Panc1 (cell line): ENCODE measurements around the gene IL3RA. TPM values are rescaled to one million over a fixed set of nuclear protein-coding genes. Genes with fewer than 3 reads are reported as not detected.

Experiments used
- ATAC-seq: fragments of 200-7000 bp; cut with Tn5 transposase; 2 replicates; pipeline ENCODE4 v1.9.1; 2020; ENCODE audit warnings: mild to moderate bottlenecking, moderate library complexity
- BruUV-seq: library from RNA; stranded (reverse); fragments of 400-500 nt; replicated peaks from 2 replicates; lab custom pipeline; 2021; lab: Mats Ljungman, UMichigan
- CTCF ChIA-PET: fragments of 300-600 bp; sonication (Branson Sonifier 250); formaldehyde crosslinking; loops from one replicate; lab custom pipeline; 2022; ENCODE audit warnings: antibody characterized with exemption; lab: Charles Lee
- POLR2A ChIA-PET: fragments of 300-600 bp; sonication (Branson Sonifier 250); formaldehyde crosslinking; loops from one replicate; lab custom pipeline; 2022; ENCODE audit warnings: antibody characterized with exemption; lab: Charles Lee
- DNase-seq: peaks from one replicate; pipeline ENCODE4 v3.0.0-alpha.2; 2010; ENCODE audit warnings: low read depth, low spot score
- H3K27ac ChIP-seq: 2 replicates; pipeline ENCODE4 v1.5.1; 2011; ENCODE audit warnings: mild to moderate bottlenecking, low read length, inconsistent platforms
- H3K27me3 ChIP-seq: fragments of 200-500 bp; sonication (Bioruptor generic); 2 replicates; pipeline ENCODE4 v1.6.0; 2014; ENCODE audit warnings: low read length, inconsistent platforms; ENCODE audit not compliant: control insufficient read depth, insufficient read depth
- H3K36me3 ChIP-seq: fragments of 200-500 bp; sonication (Bioruptor generic); 2 replicates; pipeline ENCODE4 v1.5.1; 2014; ENCODE audit warnings: inconsistent platforms, mild to moderate bottlenecking, low read length, moderate library complexity; ENCODE audit not compliant: control insufficient read depth, insufficient read depth
- H3K4me1 ChIP-seq: 2 replicates; pipeline ENCODE4 v1.5.1; 2011; ENCODE audit warnings: inconsistent platforms, mild to moderate bottlenecking, low read length, moderate library complexity; ENCODE audit not compliant: control insufficient read depth, insufficient read depth
- H3K4me3 ChIP-seq, 2 experiments: 2 replicates each; pipeline ENCODE4 v1.5.1; 2011 to 2012; ENCODE audit warnings: low read depth in 2 of 2, low read length in 2 of 2, mild to moderate bottlenecking in 2 of 2, inconsistent platforms in 1 of 2, moderate library complexity in 1 of 2
- H3K9me3 ChIP-seq: fragments of 200-500 bp; sonication (Bioruptor generic); 2 replicates; pipeline ENCODE4 v1.5.1; 2014; ENCODE audit warnings: low read depth, mild to moderate bottlenecking, inconsistent platforms, low read length, moderate library complexity; ENCODE audit not compliant: control insufficient read depth, insufficient read depth
- CTCF ChIP-seq: fragments of 450-650 bp; IDR thresholded peaks from 2 replicates; pipeline ENCODE4 v1.5.1; 2017; ENCODE audit warnings: mild to moderate bottlenecking
- POLR2AphosphoS5 ChIP-seq: IDR thresholded peaks from 2 replicates; pipeline ENCODE4 v1.6.1; 2012; ENCODE audit warnings: mild to moderate bottlenecking, low read depth, low read length, moderate library complexity
- REST ChIP-seq, 2 experiments: IDR thresholded peaks; 2 replicates each; pipeline ENCODE4 v1.6.1; 2011 to 2012; ENCODE audit warnings: low read depth in 2 of 2, control low read depth in 1 of 2, low read length in 1 of 2, mild to moderate bottlenecking in 1 of 2, moderate library complexity in 1 of 2; ENCODE audit not compliant: insufficient read depth in 1 of 2
- TCF7L2 ChIP-seq: IDR thresholded peaks from 2 replicates; pipeline ENCODE4 v1.6.1; 2011; ENCODE audit warnings: mild to moderate bottlenecking, low read depth, low read length, inconsistent platforms
- in situ Hi-C: cut with HindIII; loops from 2 replicates; pipeline ENCODE4 v1.10.0; 2016; ENCODE audit warnings: low sequenced_read_pairs, low pct_unique_long_range_greater_than_20kb
- intact Hi-C: fragments of 100-400 bp; cut with micrococcal nuclease; formaldehyde crosslinking; loops from one replicate; pipeline ENCODE4 v1.10.0; 2022; ENCODE audit not compliant: unreplicated experiment
- total RNA-seq: library from RNA; stranded (reverse); gene quantifications from one replicate; pipeline ENCODE4 v1.2.1, GENCODE V29; 2021; ENCODE audit not compliant: unreplicated experiment

IL3RA gene
- total RNA-seq, 1 experiment from 2014 or later: 0.28 TPM

- intact Hi-C loops (no loop called here), in situ Hi-C loops (no loop called here)
- BruUV-seq: no TSS peak
- Histone ChIP-seq H3K4me3 (no peak overlapping the region), H3K27me3 (no peaks in the 10 kb centered on the region), H3K36me3 (no peaks in the 10 kb centered on the region), H3K9me3 (no peaks in the 10 kb centered on the region), H3K27ac (no peak overlapping the region), H3K4me1 (no peaks in the 10 kb centered on the region)
- ATAC-seq: no peak
- ChIA-PET CTCF (no interaction called here), POLR2A (no interaction called here)
- TF ChIP-seq REST (IDR thresholded peaks at IDR 0.05; ENCODE audit: insufficient read depth in 1 of 2, low read depth in 2 of 2, low read length in 1 of 2) (no peak), CTCF (no peak)
- no peak for DNase-seq
These were observed 29.5 kb upstream of the IL3RA start for GRCh38 chrX:1306909-1307625.

- no peak for TF ChIP-seq REST (IDR thresholded peaks at IDR 0.05; ENCODE audit: insufficient read depth in 1 of 2, low read depth in 2 of 2, low read length in 1 of 2)
- no peak for TF ChIP-seq POLR2AphosphoS5
- TF ChIP-seq CTCF: no peak
- no peak for TF ChIP-seq TCF7L2
- Histone ChIP-seq H3K36me3 (no peaks in the 10 kb centered on the region), H3K9me3 (no peaks in the 10 kb centered on the region), H3K4me1 (no peaks in the 10 kb centered on the region), H3K27ac (no peak overlapping the region), H3K4me3 (no peak overlapping the region), H3K27me3 (no peaks in the 10 kb centered on the region)
- ATAC-seq (no peak), DNase-seq (no peak)
- intact Hi-C loops (no loop called here), in situ Hi-C loops (no loop called here)
- no TSS peak for BruUV-seq
- ChIA-PET POLR2A (no interaction called here), CTCF (no interaction called here)
These were observed 28.8 kb upstream of the IL3RA start for GRCh38 chrX:1307626-1308340.
